ENCODE results near the gene APOL3.

DNA sequence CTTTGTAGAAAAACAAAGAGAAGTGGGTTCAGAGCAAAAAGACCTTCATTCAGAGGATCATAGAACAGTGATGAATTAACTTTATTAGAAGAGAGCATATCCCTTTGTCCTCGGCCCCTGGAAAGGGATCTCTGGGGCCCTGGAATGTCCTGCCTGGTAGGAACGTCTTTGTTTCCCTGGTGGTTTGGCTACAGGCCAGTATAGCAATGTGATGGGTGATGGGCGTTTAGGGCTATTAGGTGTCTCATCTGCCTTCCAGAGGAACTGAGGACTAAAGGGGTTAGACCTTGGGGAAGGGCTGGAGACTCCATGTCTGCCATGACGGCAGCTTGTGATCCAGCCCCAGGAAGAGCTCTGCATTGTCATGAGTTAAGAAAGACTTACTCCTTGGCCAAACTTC, 32.0 kb upstream of the APOL3 start:
- TF ChIP-seq, protein P1, sequence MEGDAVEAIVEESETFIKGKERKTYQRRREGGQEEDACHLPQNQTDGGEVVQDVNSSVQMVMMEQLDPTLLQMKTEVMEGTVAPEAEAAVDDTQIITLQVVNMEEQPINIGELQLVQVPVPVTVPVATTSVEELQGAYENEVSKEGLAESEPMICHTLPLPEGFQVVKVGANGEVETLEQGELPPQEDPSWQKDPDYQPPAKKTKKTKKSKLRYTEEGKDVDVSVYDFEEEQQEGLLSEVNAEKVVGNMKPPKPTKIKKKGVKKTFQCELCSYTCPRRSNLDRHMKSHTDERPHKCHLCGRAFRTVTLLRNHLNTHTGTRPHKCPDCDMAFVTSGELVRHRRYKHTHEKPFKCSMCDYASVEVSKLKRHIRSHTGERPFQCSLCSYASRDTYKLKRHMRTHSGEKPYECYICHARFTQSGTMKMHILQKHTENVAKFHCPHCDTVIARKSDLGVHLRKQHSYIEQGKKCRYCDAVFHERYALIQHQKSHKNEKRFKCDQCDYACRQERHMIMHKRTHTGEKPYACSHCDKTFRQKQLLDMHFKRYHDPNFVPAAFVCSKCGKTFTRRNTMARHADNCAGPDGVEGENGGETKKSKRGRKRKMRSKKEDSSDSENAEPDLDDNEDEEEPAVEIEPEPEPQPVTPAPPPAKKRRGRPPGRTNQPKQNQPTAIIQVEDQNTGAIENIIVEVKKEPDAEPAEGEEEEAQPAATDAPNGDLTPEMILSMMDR (conservative IDR thresholded peaks at IDR 0.05): no peak
- no peak for TF ChIP-seq EZH2 (IDR thresholded peaks at IDR 0.05; ENCODE audit: low read depth)

All from PC-9 (cell line).